ENCODE data around the gene MID2.

Gene MID2

DNA sequence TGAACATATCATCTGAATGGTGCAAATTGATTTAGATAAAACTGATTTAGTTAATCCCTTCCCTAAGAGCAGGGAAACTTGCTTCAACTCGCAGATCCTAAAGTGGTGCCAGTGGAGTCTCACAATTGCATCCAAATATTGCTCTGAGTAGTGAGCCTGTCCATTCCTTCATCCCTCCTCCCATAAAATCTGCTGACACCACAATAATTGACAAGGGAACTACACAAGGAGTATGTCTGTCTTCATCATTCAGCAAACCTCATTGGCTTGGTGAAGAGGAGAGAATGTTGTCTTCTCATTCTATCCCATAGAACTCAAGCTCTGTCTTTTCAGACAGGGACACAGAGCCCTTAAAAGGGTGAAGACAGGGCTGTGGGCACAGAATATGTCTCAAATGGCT, 4.2 kb downstream of the MID2 start:
- no peak overlapping the region for H3K27ac ChIP-seq (ENCODE audit: poor library complexity, severe bottlenecking)
- no peaks in the 10 kb centered on the region for H3K36me3 ChIP-seq (ENCODE audit: low read depth)
- no peaks in the 10 kb centered on the region for H3K27me3 ChIP-seq (ENCODE audit: insufficient read depth, poor library complexity, severe bottlenecking)
- DNase-seq (ENCODE audit: low spot score) (no peak), ATAC-seq (ENCODE audit: low read depth) (no peak)
- no peaks in the 10 kb centered on the region for H3K4me1 ChIP-seq (ENCODE audit: insufficient read depth, poor library complexity, severe bottlenecking)
- H3K9me3 ChIP-seq (ENCODE audit: severe bottlenecking): no peaks in the 10 kb centered on the region
- TF ChIP-seq, protein P1, sequence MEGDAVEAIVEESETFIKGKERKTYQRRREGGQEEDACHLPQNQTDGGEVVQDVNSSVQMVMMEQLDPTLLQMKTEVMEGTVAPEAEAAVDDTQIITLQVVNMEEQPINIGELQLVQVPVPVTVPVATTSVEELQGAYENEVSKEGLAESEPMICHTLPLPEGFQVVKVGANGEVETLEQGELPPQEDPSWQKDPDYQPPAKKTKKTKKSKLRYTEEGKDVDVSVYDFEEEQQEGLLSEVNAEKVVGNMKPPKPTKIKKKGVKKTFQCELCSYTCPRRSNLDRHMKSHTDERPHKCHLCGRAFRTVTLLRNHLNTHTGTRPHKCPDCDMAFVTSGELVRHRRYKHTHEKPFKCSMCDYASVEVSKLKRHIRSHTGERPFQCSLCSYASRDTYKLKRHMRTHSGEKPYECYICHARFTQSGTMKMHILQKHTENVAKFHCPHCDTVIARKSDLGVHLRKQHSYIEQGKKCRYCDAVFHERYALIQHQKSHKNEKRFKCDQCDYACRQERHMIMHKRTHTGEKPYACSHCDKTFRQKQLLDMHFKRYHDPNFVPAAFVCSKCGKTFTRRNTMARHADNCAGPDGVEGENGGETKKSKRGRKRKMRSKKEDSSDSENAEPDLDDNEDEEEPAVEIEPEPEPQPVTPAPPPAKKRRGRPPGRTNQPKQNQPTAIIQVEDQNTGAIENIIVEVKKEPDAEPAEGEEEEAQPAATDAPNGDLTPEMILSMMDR (IDR thresholded peaks at IDR 0.05; ENCODE audit: poor library complexity, severe bottlenecking): no peak
- H3K4me3 ChIP-seq (ENCODE audit: severe bottlenecking): no peak overlapping the region

DNA sequence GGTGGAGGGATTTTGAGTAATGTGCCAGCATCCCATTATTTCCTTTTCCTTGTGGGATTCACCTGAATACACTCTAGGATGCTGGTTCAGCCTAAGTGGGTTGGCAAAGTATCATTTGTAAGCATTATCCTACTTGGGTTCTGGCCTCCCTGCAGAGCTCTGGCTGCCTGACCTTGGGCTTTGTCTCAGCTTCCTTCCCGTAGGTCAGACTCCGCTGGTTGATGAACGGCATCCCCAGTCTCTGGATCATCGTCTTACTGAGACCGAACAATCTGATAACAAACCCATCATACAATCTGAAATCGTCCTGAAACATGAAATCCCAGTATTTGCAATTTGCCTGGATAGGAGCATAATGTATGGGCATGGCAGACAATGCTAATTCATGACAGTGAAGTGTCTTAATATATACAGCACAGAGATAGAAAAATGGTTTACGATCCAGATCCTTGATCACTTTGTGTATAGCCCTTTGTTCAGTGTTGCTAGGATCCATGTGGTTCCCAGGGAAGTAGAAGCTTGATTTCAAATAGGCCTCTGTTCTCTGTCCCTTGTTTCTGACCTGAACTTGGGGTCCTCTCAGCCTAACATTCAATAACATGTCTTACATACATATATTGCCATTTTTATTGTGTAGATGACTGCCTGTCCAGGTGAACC, 5.5 kb downstream of the MID2 start:
- TF ChIP-seq, protein P1 (IDR thresholded peaks at IDR 0.05; ENCODE audit: poor library complexity, severe bottlenecking): no peak
- Histone ChIP-seq H3K36me3 (ENCODE audit: low read depth) (no peaks in the 10 kb centered on the region), H3K27ac (ENCODE audit: poor library complexity, severe bottlenecking) (no peak overlapping the region), H3K27me3 (ENCODE audit: insufficient read depth, poor library complexity, severe bottlenecking) (no peaks in the 10 kb centered on the region), H3K4me1 (ENCODE audit: insufficient read depth, poor library complexity, severe bottlenecking) (no peaks in the 10 kb centered on the region), H3K9me3 (ENCODE audit: severe bottlenecking) (no peaks in the 10 kb centered on the region), H3K4me3 (ENCODE audit: severe bottlenecking) (no peak overlapping the region)
- no peak for ATAC-seq (ENCODE audit: low read depth)
- no peak for DNase-seq (ENCODE audit: low spot score)

DNA sequence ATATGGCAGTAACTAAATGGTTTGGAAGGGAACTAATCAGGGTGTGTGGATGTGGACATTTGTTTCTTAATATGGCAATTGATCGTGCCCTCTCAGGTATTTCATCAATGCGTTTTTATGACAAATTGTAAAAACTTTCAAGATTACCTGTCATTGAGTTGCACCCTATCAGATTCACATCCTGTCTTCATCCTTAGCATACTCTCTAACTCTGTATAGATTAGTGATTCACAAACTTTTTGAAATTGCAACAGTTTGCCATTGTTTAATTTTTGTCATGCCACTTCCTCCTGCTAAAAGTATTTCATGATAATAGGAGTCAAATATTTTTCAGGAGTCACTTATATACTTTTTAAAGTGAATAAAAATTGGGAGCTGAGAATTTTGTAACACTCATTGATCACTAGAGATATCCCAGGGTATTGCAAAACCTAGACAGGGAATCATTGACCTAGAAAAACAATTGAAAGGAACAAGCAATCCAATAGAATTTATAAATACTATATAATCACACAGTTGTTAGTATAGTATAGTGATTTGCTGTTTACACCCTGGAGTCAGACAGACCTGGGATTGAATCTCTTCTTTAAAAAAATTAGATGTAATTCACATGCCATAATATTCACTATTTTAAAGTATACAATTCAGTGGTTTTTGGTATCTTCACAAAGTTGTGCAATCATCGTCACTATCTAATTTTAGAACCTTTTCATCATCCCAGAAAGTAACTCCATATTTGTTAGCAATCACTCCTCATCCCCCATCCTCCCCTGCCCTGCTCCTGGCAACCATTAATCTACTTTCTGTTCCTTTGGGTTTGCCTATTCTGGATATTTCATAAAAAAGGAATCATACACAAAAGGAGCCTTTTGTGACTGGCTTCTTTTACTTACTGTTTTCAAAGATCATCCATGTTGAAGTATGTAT, 8.9 kb downstream of the MID2 start:
- Histone ChIP-seq H3K27me3 (ENCODE audit: insufficient read depth, poor library complexity, severe bottlenecking) (no peaks in the 10 kb centered on the region), H3K27ac (ENCODE audit: poor library complexity, severe bottlenecking) (peak overlapping the region; percentile 20), H3K4me1 (ENCODE audit: insufficient read depth, poor library complexity, severe bottlenecking) (no peaks in the 10 kb centered on the region), H3K4me3 (ENCODE audit: severe bottlenecking) (no peak overlapping the region), H3K9me3 (ENCODE audit: severe bottlenecking) (no peaks in the 10 kb centered on the region), H3K36me3 (ENCODE audit: low read depth) (no peaks in the 10 kb centered on the region)
- DNase-seq (ENCODE audit: low spot score) (no peak), ATAC-seq (ENCODE audit: low read depth) (peak; percentile 66)
- TF ChIP-seq, protein P1 (IDR thresholded peaks at IDR 0.05; ENCODE audit: poor library complexity, severe bottlenecking): no peak

DNA sequence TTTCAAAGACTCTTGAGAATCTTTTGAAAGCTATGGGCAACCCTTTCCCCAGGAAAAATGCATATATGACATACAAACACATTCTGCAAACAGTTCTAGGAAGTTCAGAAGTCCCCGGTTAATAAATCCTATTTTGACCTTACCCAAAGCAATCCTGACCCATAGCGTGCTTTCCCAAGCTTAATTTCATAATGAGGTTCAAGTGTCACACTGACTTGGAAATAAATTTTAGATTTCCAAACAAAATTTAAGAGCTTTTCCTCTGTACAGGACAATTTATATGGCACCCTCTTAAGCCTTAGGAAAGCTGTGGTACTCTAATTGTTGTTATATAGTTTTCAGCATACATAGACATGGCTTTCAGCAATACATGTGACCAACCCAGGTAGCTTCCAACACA, 11.3 kb downstream of the MID2 start:
- Histone ChIP-seq H3K4me3 (ENCODE audit: severe bottlenecking) (no peak overlapping the region), H3K36me3 (ENCODE audit: low read depth) (no peaks in the 10 kb centered on the region), H3K27me3 (ENCODE audit: insufficient read depth, poor library complexity, severe bottlenecking) (no peaks in the 10 kb centered on the region), H3K4me1 (ENCODE audit: insufficient read depth, poor library complexity, severe bottlenecking) (no peaks in the 10 kb centered on the region), H3K9me3 (ENCODE audit: severe bottlenecking) (no peaks in the 10 kb centered on the region), H3K27ac (ENCODE audit: poor library complexity, severe bottlenecking) (no peak overlapping the region)
- TF ChIP-seq, protein P1 (IDR thresholded peaks at IDR 0.05; ENCODE audit: poor library complexity, severe bottlenecking): no peak
- ATAC-seq (ENCODE audit: low read depth) (no peak), DNase-seq (ENCODE audit: low spot score) (no peak)
